GM11168 (cell line): ENCODE measurements around the gene PRAMEF17.
"Not testable (repeated sequence)": the region's sequence is repeated elsewhere in the genome, so short reads cannot be mapped to it uniquely, and the experiment has no call there.

Experiments
- in situ Hi-C: fragments of 300-500 bp; cut with MboI; formaldehyde crosslinking; loops from one replicate; pipeline ENCODE4 v1.12.0; 2022; ENCODE audit warnings: low sequenced_read_pairs; ENCODE audit not compliant: unreplicated experiment

The PRAMEF17 gene

GRCh38 chr1:13439104-13439783, 49.8 kb downstream of the PRAMEF17 start:
- in situ Hi-C loops: not testable (repeated sequence)
